Panc1 (cell line): Measurements from ENCODE around the gene RNU7-1. TPM values are rescaled to one million over a fixed set of nuclear protein-coding genes. Genes with fewer than 3 reads are reported as not detected.

Experiments used
- ATAC-seq: fragments of 200-7000 bp; cut with Tn5 transposase; 2 replicates; pipeline ENCODE4 v1.9.1; 2020; ENCODE audit warnings: mild to moderate bottlenecking, moderate library complexity
- BruUV-seq: library from RNA; stranded (reverse); fragments of 400-500 nt; replicated peaks from 2 replicates; lab custom pipeline; 2021; lab: Mats Ljungman, UMichigan
- CTCF ChIA-PET: fragments of 300-600 bp; sonication (Branson Sonifier 250); formaldehyde crosslinking; loops from one replicate; lab custom pipeline; 2022; ENCODE audit warnings: antibody characterized with exemption; lab: Charles Lee
- POLR2A ChIA-PET: fragments of 300-600 bp; sonication (Branson Sonifier 250); formaldehyde crosslinking; loops from one replicate; lab custom pipeline; 2022; ENCODE audit warnings: antibody characterized with exemption; lab: Charles Lee
- DNase-seq: peaks from one replicate; pipeline ENCODE4 v3.0.0-alpha.2; 2010; ENCODE audit warnings: low read depth, low spot score
- H3K27ac ChIP-seq: 2 replicates; pipeline ENCODE4 v1.5.1; 2011; ENCODE audit warnings: mild to moderate bottlenecking, low read length, inconsistent platforms
- H3K27me3 ChIP-seq: fragments of 200-500 bp; sonication (Bioruptor generic); 2 replicates; pipeline ENCODE4 v1.6.0; 2014; ENCODE audit warnings: low read length, inconsistent platforms; ENCODE audit not compliant: control insufficient read depth, insufficient read depth
- H3K36me3 ChIP-seq: fragments of 200-500 bp; sonication (Bioruptor generic); 2 replicates; pipeline ENCODE4 v1.5.1; 2014; ENCODE audit warnings: inconsistent platforms, mild to moderate bottlenecking, low read length, moderate library complexity; ENCODE audit not compliant: control insufficient read depth, insufficient read depth
- H3K4me1 ChIP-seq: 2 replicates; pipeline ENCODE4 v1.5.1; 2011; ENCODE audit warnings: inconsistent platforms, mild to moderate bottlenecking, low read length, moderate library complexity; ENCODE audit not compliant: control insufficient read depth, insufficient read depth
- H3K4me3 ChIP-seq, 2 experiments: 2 replicates each; pipeline ENCODE4 v1.5.1; 2011 to 2012; ENCODE audit warnings: low read depth in 2 of 2, low read length in 2 of 2, mild to moderate bottlenecking in 2 of 2, inconsistent platforms in 1 of 2, moderate library complexity in 1 of 2
- H3K9me3 ChIP-seq: fragments of 200-500 bp; sonication (Bioruptor generic); 2 replicates; pipeline ENCODE4 v1.5.1; 2014; ENCODE audit warnings: low read depth, mild to moderate bottlenecking, inconsistent platforms, low read length, moderate library complexity; ENCODE audit not compliant: control insufficient read depth, insufficient read depth
- POLR2AphosphoS5 ChIP-seq: IDR thresholded peaks from 2 replicates; pipeline ENCODE4 v1.6.1; 2012; ENCODE audit warnings: mild to moderate bottlenecking, low read depth, low read length, moderate library complexity
- SIN3A ChIP-seq: IDR thresholded peaks from 2 replicates; pipeline ENCODE4 v1.6.1; 2012; ENCODE audit warnings: low read depth, mild to moderate bottlenecking, low read length, moderate library complexity, borderline replicate concordance; ENCODE audit not compliant: insufficient read depth
- TCF7L2 ChIP-seq: IDR thresholded peaks from 2 replicates; pipeline ENCODE4 v1.6.1; 2011; ENCODE audit warnings: mild to moderate bottlenecking, low read depth, low read length, inconsistent platforms
- in situ Hi-C: cut with HindIII; loops from 2 replicates; pipeline ENCODE4 v1.10.0; 2016; ENCODE audit warnings: low sequenced_read_pairs, low pct_unique_long_range_greater_than_20kb
- intact Hi-C: fragments of 100-400 bp; cut with micrococcal nuclease; formaldehyde crosslinking; loops from one replicate; pipeline ENCODE4 v1.10.0; 2022; ENCODE audit not compliant: unreplicated experiment
- total RNA-seq: library from RNA; stranded (reverse); gene quantifications from one replicate; pipeline ENCODE4 v1.2.1, GENCODE V29; 2021; ENCODE audit not compliant: unreplicated experiment
- TF ChIP-seq, protein P1 (sequence below), 2 experiments: IDR thresholded peaks; 2 replicates each; pipeline ENCODE4 v1.6.1; 2011 to 2012; ENCODE audit warnings: low read depth in 2 of 2, control low read depth in 1 of 2, low read length in 1 of 2, mild to moderate bottlenecking in 1 of 2, moderate library complexity in 1 of 2; ENCODE audit not compliant: insufficient read depth in 1 of 2
- TF ChIP-seq, protein P2 (sequence below): fragments of 450-650 bp; IDR thresholded peaks from 2 replicates; pipeline ENCODE4 v1.5.1; 2017; ENCODE audit warnings: mild to moderate bottlenecking

Gene RNU7-1
- total RNA-seq, 1 experiment from 2014 or later: not detected

DNA sequence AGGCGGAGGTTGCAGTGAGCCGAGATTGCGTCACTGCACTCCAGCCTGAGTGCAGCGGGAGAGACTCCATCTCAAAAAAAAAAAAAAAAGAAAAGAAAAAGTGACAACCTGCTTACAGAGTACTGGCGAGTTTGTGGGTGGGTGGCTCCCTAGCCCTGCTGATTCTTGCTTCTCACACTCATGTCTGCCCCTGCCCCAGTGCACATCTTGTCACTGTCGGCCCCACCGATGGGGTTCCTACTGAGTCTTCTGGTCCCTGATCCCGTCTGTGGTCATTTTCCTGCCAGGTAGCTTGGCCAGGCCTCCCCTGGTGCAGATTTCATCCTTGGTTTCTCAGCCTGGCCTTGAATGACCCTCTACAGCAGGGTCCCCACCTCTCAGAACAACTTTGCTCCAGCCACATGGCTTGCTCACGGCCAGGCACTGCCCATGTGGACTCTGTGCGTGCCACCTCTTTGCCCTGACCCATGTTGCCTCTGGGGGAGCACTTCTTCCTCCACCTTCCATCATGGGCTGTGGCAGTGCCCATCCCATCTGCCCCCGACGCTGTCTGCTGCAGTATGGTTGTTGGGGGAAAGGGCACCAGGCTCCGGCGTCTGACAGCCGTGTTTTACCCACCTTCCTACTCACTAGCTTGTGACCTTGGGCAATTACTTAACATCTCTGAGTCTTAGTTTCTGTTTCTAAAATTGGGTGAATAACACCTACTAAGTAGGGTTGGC, 5.4 kb downstream of the RNU7-1 start:
- in situ Hi-C loops: no loop called here
- BruUV-seq: no TSS peak
- Histone ChIP-seq H3K4me3 (no peak overlapping the region), H3K9me3 (no peaks in the 10 kb centered on the region), H3K4me1 (peaks cover 12% of the 10 kb centered on the region), H3K27ac (no peak overlapping the region), H3K36me3 (no peaks in the 10 kb centered on the region; the same call in 1 of the 2 replicates), H3K27me3 (no peaks in the 10 kb centered on the region)
- ChIA-PET POLR2A (interaction anchor here (0.7 kb wide), 1 partner anchor 19 kb away, joined by 4 read pairs; no protein-coding TSS in a partner anchor), CTCF (interaction anchor here (0.7 kb wide), 1 partner anchor 16 kb away, joined by 3 read pairs; no protein-coding TSS in a partner anchor)
- TF ChIP-seq TCF7L2 (no peak), SIN3A (no peak), POLR2AphosphoS5 (no peak)
- TF ChIP-seq, protein P1, sequence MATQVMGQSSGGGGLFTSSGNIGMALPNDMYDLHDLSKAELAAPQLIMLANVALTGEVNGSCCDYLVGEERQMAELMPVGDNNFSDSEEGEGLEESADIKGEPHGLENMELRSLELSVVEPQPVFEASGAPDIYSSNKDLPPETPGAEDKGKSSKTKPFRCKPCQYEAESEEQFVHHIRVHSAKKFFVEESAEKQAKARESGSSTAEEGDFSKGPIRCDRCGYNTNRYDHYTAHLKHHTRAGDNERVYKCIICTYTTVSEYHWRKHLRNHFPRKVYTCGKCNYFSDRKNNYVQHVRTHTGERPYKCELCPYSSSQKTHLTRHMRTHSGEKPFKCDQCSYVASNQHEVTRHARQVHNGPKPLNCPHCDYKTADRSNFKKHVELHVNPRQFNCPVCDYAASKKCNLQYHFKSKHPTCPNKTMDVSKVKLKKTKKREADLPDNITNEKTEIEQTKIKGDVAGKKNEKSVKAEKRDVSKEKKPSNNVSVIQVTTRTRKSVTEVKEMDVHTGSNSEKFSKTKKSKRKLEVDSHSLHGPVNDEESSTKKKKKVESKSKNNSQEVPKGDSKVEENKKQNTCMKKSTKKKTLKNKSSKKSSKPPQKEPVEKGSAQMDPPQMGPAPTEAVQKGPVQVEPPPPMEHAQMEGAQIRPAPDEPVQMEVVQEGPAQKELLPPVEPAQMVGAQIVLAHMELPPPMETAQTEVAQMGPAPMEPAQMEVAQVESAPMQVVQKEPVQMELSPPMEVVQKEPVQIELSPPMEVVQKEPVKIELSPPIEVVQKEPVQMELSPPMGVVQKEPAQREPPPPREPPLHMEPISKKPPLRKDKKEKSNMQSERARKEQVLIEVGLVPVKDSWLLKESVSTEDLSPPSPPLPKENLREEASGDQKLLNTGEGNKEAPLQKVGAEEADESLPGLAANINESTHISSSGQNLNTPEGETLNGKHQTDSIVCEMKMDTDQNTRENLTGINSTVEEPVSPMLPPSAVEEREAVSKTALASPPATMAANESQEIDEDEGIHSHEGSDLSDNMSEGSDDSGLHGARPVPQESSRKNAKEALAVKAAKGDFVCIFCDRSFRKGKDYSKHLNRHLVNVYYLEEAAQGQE (IDR thresholded peaks at IDR 0.05; ENCODE audit: insufficient read depth in 1 of 2, low read depth in 2 of 2, low read length in 1 of 2): no peak
- TF ChIP-seq, protein P2, sequence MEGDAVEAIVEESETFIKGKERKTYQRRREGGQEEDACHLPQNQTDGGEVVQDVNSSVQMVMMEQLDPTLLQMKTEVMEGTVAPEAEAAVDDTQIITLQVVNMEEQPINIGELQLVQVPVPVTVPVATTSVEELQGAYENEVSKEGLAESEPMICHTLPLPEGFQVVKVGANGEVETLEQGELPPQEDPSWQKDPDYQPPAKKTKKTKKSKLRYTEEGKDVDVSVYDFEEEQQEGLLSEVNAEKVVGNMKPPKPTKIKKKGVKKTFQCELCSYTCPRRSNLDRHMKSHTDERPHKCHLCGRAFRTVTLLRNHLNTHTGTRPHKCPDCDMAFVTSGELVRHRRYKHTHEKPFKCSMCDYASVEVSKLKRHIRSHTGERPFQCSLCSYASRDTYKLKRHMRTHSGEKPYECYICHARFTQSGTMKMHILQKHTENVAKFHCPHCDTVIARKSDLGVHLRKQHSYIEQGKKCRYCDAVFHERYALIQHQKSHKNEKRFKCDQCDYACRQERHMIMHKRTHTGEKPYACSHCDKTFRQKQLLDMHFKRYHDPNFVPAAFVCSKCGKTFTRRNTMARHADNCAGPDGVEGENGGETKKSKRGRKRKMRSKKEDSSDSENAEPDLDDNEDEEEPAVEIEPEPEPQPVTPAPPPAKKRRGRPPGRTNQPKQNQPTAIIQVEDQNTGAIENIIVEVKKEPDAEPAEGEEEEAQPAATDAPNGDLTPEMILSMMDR: no peak
- intact Hi-C loops: loop anchor here (10.0 kb wide), 1 partner anchor 166 kb away; no protein-coding TSS in a partner anchor
- ATAC-seq (no peak), DNase-seq (no peak)

DNA sequence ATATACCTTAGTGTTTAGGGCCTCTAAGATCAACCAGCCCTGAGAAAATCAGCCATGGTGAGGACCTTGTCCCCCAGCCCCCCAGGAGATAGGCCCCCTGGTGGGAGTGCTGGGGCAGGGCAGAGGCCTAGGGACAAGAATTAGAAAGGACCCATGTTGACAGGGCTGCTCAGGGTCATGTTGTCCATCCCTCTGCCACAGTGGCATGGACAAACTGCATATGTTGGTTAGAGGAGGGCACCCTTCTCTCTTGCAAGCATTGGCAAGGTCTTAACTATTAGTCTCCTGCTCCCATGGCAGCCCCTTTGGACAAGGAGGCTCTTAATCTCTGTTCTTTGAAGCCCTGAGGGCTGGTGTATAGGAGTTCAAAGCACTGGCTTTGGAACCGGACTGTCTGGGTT, 6.8 kb downstream of the RNU7-1 start:
- no peak overlapping the region for H3K4me3 ChIP-seq
- H3K9me3 ChIP-seq: no peaks in the 10 kb centered on the region
- H3K36me3 ChIP-seq: no peaks in the 10 kb centered on the region
- peaks cover 6% of the 10 kb centered on the region for H3K4me1 ChIP-seq
- H3K27ac ChIP-seq: no peak overlapping the region
- ChIA-PET POLR2A (no interaction called here), CTCF (no interaction called here)
- no TSS peak for BruUV-seq
- no peak for DNase-seq
- TF ChIP-seq, protein P1 (IDR thresholded peaks at IDR 0.05; ENCODE audit: insufficient read depth in 1 of 2, low read depth in 2 of 2, low read length in 1 of 2): no peak
- TF ChIP-seq, protein P2: no peak
- TF ChIP-seq POLR2AphosphoS5 (no peak), SIN3A (no peak), TCF7L2 (no peak)
- H3K27me3 ChIP-seq: no peaks in the 10 kb centered on the region
- intact Hi-C loops: no loop called here
- in situ Hi-C loops: no loop called here
- ATAC-seq: no peak
